ENCODE results near the gene FBXW5. TPM values are rescaled to one million over a fixed set of nuclear protein-coding genes. Genes with fewer than 3 reads are reported as not detected.

Gene FBXW5
- total RNA-seq (2021; ENCODE audit: unreplicated experiment) (72.6 TPM), Bru-seq, nascent RNA (percentile 47 among the genes with signal in this experiment), BruChase-seq, experiment 1, labeled RNA remaining after a 2-hour chase (percentile 65 among the genes with signal in this experiment), BruChase-seq, experiment 2, labeled RNA remaining after a 6-hour chase (percentile 78 among the genes with signal in this experiment)
- polyA plus RNA-seq (2012; ENCODE audit: insufficient read length) = 93.9 TPM
- long read RNA-seq, transcript FBXW5-201 (9 exons, 2,274 nt) = major isoform, 80 of 218 reads
- long read RNA-seq, partial matches to known transcripts = 65 of 218 reads
- long read RNA-seq, other reads (novel, unspliced or antisense) = 70 of 218 reads

DNA sequence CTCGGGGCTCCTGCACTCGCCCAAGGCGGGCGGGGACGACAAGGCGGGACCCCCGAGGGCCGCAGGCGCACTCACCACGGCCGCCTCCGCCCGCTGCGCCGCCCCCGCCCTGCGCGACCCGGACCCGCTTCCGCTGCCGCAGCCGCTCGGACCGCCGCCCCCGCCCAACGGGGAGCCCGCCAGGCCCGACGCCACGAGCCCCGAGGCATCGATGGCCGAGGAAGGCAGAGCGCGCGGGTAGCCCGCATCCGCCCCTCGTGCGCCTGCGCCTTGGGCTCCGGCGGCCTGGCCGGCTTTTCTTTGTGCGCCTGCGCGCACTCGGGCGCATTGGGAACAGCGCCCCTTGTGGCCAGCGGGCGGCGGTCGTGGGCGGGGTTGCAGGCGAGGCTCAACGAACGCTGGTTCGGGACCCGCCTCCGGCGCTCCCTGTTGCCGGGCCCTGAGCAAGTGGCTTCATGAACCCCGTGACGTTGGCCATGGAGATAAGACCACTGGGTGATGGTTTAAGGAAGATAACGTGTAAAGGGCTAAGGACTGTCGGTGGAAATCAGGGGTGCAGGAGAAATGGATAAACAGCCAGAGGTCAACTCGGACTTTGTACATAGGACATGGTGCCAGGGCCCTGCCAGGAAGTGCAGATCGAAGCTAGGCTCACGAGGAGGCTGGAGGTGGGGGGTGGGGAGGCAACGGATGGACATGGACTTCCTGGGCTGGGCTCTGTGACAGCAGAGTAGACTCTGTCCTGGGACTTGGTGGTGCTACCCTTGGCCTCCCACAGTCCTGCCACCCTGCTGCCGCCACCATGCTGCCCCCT, at the start of gene FBXW5, which contains the start of gene C8G:
Gene FBXW5, minus strand, starts transcription at position 220 of the 814 bp plus-strand sequence. CDS start 655 bp downstream, outside the sequence.
Gene C8G, plus strand, starts transcription at position 725 of the 814 bp plus-strand sequence. Its CDS starts 78 bp downstream, at position 803.
- in situ Hi-C loops (cut with HindIII; ENCODE audit: low pct_unique_long_range_greater_than_20kb, low sequenced_read_pairs) = no loop called here
- ChIA-PET CTCF (no interaction called here), POLR2A (no interaction called here)

GRCh38 chr9:136992819-136993369, 48.4 kb upstream of the FBXW5 start:
- DNase-seq (ENCODE audit: low read depth, low spot score) = no peak
- CTCF ChIA-PET = no interaction called here
- H3K9me3 ChIP-seq (ENCODE audit: control insufficient read depth, insufficient read depth, low read depth, low read length) = no peaks in the 10 kb centered on the region
- no peaks in the 10 kb centered on the region for H3K27me3 ChIP-seq (ENCODE audit: control insufficient read depth, insufficient read depth, low read length)
- POLR2A ChIA-PET = no interaction called here
- BruUV-seq (replicated peaks) = TSS peak; percentile 99
- intact Hi-C loops (cut with micrococcal nuclease; ENCODE audit: unreplicated experiment) (no loop called here), in situ Hi-C loops (cut with HindIII; ENCODE audit: low pct_unique_long_range_greater_than_20kb, low sequenced_read_pairs) (no loop called here)
- no peak for TF ChIP-seq CTCF (IDR thresholded peaks at IDR 0.05)
- no peak for TF ChIP-seq TCF7L2 (IDR thresholded peaks at IDR 0.05; ENCODE audit: low read depth, low read length)
- TF ChIP-seq SIN3A (IDR thresholded peaks at IDR 0.05; ENCODE audit: borderline replicate concordance, insufficient read depth, low read depth, low read length) = no peak
- TF ChIP-seq REST (IDR thresholded peaks at IDR 0.05; ENCODE audit: insufficient read depth in 1 of 2, low read depth in 2 of 2, low read length in 1 of 2) = no peak
- TF ChIP-seq POLR2AphosphoS5 (IDR thresholded peaks at IDR 0.05; ENCODE audit: low read depth, low read length) = no peak
- no peaks in the 10 kb centered on the region; the same call in 1 of the 2 replicates for H3K36me3 ChIP-seq (ENCODE audit: control insufficient read depth, insufficient read depth, low read length)
- H3K27ac ChIP-seq (ENCODE audit: low read length) = peak overlapping the region; percentile 71
- peaks cover 17% of the 10 kb centered on the region for H3K4me1 ChIP-seq (ENCODE audit: control insufficient read depth, insufficient read depth, low read length)
- ATAC-seq = no peak
- H3K4me3 ChIP-seq (ENCODE audit: low read depth in 2 of 2, low read length in 2 of 2) = peak overlapping the region; percentile 68 to 78

More for the DNA sequence above, at the start of gene FBXW5, which contains the start of gene C8G:
- ATAC-seq = peak; percentile 68
- no peaks in the 10 kb centered on the region for H3K9me3 ChIP-seq (ENCODE audit: control insufficient read depth, insufficient read depth, low read depth, low read length)
- peak within 1 kb of the TSS; percentile 80 for H3K27ac ChIP-seq (ENCODE audit: low read length)
- H3K4me3 ChIP-seq (ENCODE audit: low read depth in 2 of 2, low read length in 2 of 2) = peak within 1 kb of the TSS; percentile 64
- peak; percentile 97 for TF ChIP-seq CTCF (IDR thresholded peaks at IDR 0.05)
- peak; percentile 34; the same call in 1 of the 2 replicates for TF ChIP-seq POLR2AphosphoS5 (IDR thresholded peaks at IDR 0.05; ENCODE audit: low read depth, low read length)
- no peak for TF ChIP-seq TCF7L2 (IDR thresholded peaks at IDR 0.05; ENCODE audit: low read depth, low read length)
- intact Hi-C loops (cut with micrococcal nuclease; ENCODE audit: unreplicated experiment) = loop anchor here (10.0 kb wide), 1 partner anchor 90 kb away; the partner anchor contains the start of gene FUT7
- DNase-seq (ENCODE audit: low read depth, low spot score) = peak; percentile 62
- peaks cover 27% of the 10 kb centered on the region for H3K4me1 ChIP-seq (ENCODE audit: control insufficient read depth, insufficient read depth, low read length)
- H3K36me3 ChIP-seq (ENCODE audit: control insufficient read depth, insufficient read depth, low read length) = peaks cover 7% of the 10 kb centered on the region; the same call in 1 of the 2 replicates
- no peaks in the 10 kb centered on the region for H3K27me3 ChIP-seq (ENCODE audit: control insufficient read depth, insufficient read depth, low read length)
- no TSS peak for BruUV-seq (replicated peaks)
